WTC11 (cell line): ENCODE data around the gene ZBTB7C.

Experiments
- ETV6 ChIP-seq: sonication (generic); formaldehyde crosslinking; IDR thresholded peaks from 2 replicates; pipeline ENCODE4 v1.8.1; 2022; ENCODE audit warnings: mild to moderate bottlenecking, missing genetic modification reagents
- ZNF423 ChIP-seq: fragments of 250-450 bp; sonication (Bioruptor Pico); IDR thresholded peaks from 2 replicates; pipeline ENCODE4 v2.1.2; 2022; ENCODE audit warnings: mild to moderate bottlenecking, moderate library complexity
- TF ChIP-seq, protein P1 (sequence below): sonication (generic); formaldehyde crosslinking; IDR thresholded peaks from 2 replicates; pipeline ENCODE4 v1.8.0; 2022; ENCODE audit warnings: mild to moderate bottlenecking, missing genetic modification reagents
- TF ChIP-seq, protein P2 (sequence below): fragments of 200-600 bp; IDR thresholded peaks from 2 replicates; pipeline ENCODE4 v1.8.0; 2022; ENCODE audit warnings: antibody characterized with exemption
- TF ChIP-seq, protein P3 (sequence below): sonication (generic); formaldehyde crosslinking; IDR thresholded peaks from 2 replicates; pipeline ENCODE4 v1.8.1; 2022; ENCODE audit warnings: mild to moderate bottlenecking, moderate library complexity, missing genetic modification reagents
- TF ChIP-seq, protein P4 (sequence below): sonication (generic); formaldehyde crosslinking; IDR thresholded peaks from 2 replicates; pipeline ENCODE4 v1.8.1; 2023; ENCODE audit warnings: mild to moderate bottlenecking, missing genetic modification reagents, moderate library complexity

DNA sequence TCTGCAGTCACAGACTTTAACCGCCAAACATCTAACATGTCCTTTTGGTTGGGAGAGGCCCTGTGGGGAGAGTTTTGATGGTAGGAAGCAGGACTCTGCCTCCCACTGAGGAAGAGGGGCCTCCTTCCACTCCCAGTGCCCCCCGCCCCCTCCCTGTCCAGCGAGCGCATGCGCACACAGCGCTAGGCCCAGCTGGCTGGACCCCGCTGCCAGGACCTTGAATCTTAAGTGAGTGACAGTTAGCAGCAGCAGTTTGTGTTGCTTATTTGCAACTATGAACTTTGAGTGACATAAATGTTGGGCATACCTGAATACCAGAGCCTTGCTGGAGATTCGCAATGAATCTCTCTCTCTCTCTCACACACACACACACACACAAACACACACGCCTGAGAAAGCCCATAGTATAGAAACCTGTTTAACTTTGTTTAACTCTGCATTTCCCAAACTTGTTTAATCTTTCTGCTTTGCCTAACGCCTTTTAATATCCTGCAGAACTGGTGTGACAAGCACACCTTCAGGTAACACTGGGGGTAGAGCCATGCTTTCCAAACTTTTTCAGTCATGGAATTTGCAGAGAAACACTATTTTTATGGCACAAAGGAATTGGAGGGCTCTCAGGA is 344.1 kb downstream of the ZBTB7C start:
- TF ChIP-seq, protein P1, sequence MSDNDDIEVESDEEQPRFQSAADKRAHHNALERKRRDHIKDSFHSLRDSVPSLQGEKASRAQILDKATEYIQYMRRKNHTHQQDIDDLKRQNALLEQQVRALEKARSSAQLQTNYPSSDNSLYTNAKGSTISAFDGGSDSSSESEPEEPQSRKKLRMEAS (CRISPR knock-in tag) = no peak
- TF ChIP-seq, protein P2, sequence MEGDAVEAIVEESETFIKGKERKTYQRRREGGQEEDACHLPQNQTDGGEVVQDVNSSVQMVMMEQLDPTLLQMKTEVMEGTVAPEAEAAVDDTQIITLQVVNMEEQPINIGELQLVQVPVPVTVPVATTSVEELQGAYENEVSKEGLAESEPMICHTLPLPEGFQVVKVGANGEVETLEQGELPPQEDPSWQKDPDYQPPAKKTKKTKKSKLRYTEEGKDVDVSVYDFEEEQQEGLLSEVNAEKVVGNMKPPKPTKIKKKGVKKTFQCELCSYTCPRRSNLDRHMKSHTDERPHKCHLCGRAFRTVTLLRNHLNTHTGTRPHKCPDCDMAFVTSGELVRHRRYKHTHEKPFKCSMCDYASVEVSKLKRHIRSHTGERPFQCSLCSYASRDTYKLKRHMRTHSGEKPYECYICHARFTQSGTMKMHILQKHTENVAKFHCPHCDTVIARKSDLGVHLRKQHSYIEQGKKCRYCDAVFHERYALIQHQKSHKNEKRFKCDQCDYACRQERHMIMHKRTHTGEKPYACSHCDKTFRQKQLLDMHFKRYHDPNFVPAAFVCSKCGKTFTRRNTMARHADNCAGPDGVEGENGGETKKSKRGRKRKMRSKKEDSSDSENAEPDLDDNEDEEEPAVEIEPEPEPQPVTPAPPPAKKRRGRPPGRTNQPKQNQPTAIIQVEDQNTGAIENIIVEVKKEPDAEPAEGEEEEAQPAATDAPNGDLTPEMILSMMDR = no peak
- TF ChIP-seq, protein P3, sequence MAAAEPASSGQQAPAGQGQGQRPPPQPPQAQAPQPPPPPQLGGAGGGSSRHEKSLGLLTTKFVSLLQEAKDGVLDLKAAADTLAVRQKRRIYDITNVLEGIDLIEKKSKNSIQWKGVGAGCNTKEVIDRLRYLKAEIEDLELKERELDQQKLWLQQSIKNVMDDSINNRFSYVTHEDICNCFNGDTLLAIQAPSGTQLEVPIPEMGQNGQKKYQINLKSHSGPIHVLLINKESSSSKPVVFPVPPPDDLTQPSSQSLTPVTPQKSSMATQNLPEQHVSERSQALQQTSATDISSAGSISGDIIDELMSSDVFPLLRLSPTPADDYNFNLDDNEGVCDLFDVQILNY = no peak
- no peak for TF ChIP-seq ETV6 (CRISPR knock-in tag)
- no peak for TF ChIP-seq ZNF423 (CRISPR knock-in tag)
- TF ChIP-seq, protein P4, sequence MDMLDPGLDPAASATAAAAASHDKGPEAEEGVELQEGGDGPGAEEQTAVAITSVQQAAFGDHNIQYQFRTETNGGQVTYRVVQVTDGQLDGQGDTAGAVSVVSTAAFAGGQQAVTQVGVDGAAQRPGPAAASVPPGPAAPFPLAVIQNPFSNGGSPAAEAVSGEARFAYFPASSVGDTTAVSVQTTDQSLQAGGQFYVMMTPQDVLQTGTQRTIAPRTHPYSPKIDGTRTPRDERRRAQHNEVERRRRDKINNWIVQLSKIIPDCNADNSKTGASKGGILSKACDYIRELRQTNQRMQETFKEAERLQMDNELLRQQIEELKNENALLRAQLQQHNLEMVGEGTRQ (CRISPR knock-in tag) = no peak
